HG02852 (cell line): ENCODE results near the gene NANOS2.
"Not testable (repeated sequence)": the region's sequence is repeated elsewhere in the genome, so short reads cannot be mapped to it uniquely, and the experiment has no call there.

Source experiments
- ATAC-seq: cut with Tn5 transposase; IDR thresholded peaks from one replicate; pipeline ENCODE4 v1.9.1; 2021; ENCODE audit warnings: mild to moderate bottlenecking, moderate library complexity; ENCODE audit not compliant: unreplicated experiment

Gene NANOS2

DNA sequence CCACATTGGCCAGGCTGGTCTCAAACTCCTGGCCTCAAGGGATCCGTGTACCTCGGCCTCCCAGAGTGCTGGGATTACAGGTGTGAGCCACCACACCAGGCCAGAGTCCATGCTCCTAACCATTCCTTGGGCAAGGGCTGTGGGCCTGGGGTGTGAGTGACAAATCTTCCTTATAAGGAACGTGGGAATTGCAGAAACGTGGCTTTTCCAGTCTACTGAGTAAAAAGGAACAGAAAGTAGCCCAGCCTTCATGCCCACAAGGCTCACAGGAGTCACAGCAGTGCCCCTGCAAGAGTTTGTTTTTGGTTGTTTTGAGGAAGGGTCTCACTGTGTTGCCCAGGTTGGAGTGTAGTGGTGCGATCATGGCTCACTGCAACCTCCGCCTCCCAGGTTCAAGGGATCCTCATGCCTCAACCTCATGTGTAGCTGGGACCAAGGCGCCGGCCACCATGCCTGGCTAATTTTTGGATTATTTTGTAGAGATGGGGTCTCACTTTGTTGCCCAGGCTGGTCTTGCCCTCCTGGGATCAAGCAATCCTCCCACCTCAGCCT, 17.2 kb downstream of the NANOS2 start:
- ATAC-seq = no peak

DNA sequence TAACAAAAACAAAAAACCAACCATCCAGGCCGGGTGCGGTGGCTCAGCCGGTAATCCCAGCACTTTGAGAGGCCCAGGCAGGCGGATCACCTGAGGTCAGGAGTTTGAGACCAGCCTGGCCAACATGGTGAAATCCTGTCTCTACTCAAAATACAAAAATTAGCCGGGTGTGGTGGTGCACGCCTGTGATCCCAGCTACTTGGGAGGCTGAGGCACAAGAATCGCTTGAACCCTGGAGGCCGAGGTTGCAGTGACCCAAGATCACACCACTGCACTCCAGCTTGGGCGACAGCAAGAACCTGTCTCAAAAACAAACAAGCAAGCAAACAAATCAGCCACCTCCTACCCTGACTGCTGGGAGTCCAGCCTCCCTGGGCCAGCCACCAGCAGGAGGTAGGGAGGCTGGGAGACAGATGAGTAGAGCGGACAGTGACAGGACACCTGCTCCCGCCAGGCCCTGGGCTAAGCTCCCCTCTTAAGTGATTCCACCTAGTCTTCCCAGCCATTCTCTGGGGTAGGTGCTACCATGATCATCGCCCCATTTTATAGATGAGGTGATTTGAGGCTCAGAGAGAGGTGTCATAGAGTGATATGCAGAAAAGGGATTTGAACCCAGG, 18.5 kb downstream of the NANOS2 start:
- not testable (repeated sequence) for ATAC-seq

DNA sequence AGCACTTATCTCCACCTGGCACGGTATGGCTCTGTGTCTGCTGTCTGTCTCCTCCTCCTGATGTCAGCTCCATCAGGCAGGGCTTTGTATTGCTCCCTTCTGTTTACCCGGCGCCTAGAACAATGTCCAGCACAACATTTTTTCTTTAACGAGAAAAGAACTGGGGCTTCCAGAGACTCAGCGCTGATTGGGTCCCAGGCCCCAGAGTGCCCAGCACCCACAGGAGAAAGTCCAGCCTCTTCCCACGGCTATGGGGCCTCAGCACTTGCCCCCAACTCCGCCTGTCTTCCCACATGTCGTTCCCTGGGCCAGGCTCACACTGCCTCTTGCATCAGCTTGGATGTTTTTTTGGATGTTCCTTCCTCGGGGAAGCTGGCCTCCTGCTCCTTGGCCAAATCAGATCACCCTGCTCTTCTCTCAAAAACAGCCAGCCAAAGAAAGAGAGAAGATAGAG, 19.0 kb downstream of the NANOS2 start:
- no peak for ATAC-seq

DNA sequence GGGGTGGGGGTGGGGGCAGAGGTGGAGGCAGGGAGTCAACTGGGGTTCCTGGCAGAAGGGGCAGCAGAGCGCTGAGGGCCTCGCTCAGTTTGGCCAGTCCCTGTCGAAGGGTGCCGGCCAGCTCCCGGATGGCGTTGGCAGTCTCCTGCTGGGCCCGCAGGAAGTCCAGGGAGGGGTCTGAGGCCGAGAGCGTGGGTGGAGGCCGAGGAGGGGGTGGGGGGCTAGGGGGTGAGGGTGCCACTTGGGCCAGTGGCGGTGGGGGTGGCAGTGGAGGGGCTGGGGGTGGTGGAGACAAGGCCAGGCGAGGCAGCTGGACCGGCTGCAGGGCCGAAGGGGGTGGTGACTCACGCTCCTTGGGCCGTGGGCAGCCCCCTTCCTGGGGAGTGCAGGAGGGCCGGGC, 23.7 kb downstream of the NANOS2 start:
- ATAC-seq = no peak

DNA sequence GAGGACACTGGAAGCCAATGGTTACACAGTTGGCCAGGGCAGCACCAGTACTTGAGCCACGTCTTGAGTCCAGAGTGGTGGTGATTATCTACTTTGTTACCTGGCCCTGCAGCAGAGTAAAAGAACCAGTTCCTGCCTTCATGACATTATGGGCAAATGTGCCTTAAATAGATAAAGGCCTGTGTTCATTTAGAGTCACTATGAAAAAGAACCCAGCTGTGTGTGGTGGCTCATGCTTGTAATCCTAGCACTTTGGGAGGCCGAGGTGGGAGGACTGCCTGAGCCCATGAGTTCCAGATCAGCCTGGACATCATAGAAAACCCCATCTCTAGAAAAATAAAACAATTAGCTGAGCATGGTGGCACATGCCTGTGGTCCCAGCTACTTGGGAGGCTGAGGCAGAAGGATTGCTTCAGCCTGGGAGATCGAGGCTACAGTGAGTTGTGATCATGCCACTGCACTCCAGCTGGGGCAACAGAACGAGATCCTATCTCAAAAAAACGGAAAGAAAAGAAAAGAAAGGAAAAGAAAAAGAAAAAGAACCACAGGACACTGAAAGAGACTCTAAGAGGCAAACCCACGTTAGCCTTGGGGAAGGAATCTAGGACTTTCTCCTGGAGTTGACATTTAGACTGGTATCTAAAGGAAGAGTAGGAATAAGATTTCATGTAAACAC, 25.2 kb downstream of the NANOS2 start:
- no peak for ATAC-seq

DNA sequence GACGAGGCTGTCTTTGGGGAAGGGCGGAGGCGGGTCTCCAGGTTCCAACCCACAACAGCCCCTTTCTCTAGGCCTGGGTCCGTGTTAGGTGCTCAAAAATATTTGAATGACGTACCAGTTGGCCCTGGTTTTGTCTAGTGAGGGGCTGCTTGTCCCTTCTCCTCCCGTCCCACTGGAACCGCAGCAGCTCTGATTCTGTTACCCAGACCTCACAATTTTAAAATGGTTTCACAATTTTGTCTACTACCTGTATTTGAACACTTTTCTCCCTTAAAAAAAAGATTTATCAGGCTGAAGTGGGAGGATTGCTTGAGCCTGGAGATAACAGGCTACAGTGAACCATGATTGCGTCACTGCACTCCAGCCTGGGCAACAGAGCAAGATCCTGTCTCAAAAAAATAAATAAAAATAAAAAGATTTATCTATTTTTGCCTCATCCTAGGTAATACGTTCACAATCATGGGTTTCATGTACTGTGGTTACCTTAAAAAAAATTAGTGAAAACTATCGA, 27.3 kb downstream of the NANOS2 start:
- no peak for ATAC-seq

DNA sequence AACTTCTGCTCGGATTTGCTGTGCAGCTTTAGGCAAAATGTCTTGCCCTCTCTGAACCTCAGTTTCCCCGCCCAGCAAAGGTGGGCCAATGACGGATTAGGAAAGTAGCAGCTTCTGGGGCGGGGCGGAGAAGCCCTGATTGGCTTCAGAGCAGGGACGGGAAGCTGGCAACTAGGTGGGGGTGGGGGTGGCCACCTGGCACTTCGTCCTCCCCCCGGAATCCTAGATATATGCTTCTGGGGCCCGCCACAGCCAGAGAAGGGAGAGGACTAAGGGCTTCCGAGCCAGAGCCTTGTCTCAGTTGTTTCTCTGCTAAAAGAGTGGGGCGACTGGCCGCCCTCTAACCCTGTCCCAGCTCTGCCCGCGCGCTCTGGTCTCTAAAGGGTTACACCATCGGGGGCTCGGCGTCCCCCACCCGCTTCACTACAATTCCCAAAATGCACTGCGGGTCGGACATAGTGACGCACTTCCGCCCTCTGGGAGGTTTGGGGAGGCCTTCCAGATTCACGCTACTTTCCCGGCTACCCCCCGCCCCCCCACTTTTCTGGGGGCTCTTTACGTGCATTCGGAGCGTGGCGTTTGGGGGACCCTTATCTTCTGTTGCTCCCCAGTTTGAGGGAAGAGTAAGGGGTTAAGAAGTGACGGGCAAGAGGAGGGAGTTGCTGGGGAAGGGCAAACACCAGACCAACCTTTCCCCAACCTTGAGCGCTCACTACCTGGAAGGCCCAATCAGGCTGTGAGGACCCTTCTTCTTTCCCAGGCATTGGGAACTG, 28.0 kb downstream of the NANOS2 start:
- peak; percentile 47 for ATAC-seq

DNA sequence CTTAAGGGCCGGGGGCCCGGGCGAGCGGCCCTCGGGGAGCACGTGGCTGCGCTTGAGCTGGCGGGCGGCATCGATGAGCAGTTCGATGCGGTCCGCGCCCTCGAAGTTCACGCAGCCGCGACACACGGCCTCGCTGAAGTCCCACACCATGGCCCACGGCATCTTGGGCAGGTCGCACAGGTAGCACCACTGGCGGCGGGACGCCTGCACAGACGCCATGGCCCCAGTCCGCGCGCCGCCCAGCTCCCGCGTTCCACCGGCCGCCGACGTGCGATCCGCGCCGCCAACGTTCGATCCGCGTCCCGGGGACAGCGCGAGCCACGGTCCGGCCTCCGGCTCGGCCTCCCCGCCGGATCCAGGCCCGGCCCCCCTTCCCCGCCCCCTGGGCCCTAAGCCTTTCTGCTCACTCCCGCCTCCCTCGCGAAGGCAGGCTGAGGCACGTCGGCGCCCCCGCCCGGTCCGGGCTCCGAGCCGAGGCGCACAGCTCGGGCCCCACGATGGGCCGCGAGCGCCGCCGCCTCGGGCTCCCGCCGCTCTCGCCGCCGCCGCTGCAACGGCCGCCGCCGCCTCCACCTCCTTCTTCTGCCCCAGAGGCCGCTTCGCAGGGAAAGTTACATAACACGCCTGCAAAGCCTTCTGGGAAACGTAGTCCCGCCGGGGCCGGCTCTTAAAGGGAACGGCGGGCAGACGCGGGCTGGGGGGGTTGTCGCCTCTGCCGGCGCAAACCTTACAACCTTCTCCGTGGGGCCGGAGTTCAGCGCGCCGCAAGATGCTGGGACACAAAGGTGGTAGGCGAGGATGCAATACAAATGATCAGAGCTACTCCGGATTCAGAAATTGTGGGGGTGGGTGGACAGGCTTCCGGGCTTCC, 28.8 kb downstream of the NANOS2 start, which contains the start of gene IRF2BP1:
Gene IRF2BP1, minus strand, starts transcription at position 586 of the 871 bp plus-strand sequence. Its CDS starts 367 bp downstream, at position 219.
- ATAC-seq = peak; percentile 54

DNA sequence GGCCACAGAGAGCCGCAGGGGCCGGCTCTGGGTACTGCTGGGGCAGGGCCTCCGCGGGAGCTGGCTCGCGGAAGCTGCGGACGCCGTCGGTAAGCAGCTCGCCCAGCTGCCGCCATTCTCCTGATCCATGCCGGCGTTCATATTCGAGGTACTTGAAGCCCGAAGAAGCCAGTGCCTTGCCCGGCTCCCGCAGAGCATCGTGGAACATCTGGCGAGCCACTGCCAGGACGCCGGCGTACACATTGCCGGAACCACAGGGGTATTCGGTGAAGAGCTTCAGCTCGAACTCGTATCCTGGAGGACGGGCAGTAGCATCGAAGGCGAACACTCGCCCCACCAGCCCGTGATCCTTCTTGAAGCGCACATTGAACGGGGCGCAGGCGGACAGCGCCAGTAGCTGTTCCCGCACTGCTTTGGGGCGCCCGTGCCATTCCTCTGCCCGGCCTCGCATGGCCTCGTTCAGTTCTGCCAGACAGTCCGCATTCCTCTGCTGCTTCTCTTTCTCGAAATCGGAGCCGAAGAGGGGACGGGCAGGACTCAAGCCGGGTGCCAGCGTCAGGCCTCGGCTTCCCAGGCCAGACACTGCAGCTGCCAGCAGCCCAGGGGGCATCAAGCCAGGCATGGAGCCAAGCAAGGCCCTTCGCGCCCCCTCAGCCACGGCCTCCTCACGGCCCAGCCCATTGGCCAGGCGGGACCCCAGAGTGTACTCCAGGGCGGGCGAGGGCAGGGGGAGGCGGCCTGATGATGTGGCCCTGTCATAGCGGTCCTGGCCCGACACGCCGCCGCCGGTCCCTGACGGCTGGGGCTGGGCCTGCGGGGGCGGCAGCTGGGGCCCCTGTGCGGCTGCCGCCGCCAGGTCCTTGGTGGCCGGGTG, 29.7 kb downstream of the NANOS2 start:
- ATAC-seq = no peak

DNA sequence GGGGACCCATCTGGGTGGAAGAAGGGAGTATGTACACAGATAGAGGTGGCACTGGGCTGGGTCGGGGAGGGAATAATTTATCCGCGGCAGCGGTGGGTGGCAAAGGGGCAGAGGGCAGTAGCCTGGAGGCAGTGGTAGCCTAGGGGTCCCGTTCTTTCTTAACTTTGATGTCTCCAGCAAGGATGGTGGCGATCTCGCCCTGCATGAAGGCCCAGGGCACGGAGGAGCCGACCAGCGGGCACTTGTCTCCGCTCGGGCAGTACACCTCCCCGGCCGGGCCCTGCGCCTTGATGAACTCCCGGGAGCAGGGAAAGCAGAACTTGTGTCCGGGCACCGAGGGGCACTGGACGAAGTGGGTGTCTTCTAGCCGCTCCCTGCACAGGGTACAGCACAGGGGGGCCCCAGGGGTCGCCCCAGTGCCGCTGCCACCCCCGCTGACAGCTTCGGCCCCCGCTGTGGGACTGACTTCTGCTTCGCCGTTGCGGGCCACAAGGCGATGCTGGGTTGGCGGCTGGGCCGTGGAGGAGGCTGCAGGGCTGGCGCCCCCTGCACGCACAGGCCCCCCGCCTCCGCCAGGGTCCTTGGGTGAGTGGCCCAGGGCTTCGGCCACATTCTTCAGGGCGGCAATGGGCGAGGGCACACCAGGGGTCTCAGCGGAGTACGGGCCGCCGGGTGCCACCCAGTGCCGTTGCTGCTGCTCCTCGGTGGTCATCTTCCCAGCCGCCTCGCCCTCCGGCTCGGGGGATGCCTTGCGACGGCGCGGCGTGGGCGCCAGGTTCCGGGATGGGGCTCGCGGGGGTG, 30.5 kb downstream of the NANOS2 start:
- no peak for ATAC-seq

DNA sequence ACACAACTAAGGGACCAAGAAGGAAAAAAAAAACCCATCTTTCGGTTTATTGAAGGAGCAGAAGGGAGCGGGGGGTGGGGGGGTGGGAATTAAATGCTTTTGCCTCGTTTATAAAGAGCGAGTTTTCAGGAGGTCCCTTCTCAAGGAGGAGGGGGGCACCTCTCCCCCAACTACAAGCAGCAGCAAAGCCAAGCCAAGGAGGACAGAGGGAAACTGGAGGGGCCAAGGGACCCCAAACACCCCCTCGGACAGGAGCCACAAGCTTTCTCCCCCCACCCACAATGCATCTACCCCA, 31.0 kb downstream of the NANOS2 start:
- ATAC-seq = no peak

DNA sequence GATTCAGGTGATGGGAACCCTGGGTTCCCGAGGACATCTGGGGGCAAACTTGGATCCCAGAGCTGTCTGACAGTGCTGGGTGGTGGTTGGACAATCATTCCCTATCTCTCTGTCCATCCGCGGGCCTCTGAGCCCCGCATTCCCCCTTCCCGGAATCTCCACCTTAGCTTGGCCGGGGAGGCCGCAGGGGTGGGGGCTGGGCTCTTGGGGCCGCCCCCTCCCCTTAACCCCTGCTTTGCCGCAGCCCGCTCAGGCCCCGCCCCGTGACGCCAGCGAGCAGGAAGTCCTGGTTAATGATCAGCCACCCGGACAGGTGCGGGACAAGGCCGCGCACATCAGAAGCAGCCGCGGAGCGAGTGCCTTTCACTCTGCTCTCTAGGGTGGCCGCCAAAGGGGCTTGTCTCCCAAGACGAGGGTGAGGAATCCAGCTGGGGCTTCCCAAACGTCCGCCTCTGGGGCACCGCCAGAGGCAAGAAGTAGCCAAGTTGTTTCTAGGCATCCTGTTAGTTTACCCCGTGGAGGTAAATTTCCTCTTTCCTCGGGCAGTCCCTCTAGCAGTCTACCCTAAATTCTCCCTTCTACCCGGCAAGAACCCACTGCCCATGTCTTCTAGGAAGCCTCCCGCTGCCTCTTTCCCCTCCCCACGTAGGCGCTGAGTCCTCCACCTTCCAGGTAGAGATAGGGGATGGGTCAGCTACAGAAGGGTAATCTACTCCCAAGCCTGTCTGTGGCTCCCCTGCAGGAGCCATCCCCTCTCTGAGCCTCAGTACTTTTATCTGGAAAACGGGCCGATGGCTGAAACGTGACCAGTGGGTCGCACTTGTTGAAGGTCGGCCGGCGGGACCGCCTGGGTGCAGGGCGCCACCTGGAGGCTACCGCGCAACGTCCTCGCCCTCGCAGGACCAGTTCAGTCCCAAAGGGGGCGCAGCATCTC, 31.7 kb downstream of the NANOS2 start:
- ATAC-seq = no peak

DNA sequence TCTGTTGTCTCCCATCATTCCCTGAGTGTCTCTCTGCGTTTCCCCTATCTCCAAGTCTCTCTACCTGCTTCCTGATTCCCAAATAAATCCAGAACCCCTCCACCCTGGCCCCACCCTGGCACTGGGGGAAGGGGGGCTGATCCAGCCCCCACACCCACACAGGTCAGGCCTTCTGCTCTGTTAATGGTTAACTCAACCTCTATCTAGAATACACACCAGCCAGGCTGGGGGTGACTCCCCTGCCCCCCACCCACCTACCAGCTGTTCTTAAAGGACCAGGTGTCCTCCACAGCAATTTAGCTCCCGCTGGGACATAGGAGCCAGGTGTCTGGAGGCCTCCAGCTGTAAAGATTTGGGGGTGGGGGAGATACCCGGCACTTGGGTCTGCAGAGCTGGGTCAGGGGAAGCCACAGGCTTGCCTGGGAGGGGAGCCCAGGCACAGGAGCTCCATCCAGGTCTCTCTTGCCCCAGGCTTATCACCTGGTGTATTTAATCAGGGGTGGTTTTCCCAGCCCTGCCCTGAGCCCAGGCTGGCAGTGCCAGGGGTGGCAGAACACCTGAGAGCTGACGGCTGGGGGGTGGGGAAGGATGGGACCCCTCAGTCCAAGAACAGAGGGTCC, 32.6 kb downstream of the NANOS2 start:
- no peak for ATAC-seq

DNA sequence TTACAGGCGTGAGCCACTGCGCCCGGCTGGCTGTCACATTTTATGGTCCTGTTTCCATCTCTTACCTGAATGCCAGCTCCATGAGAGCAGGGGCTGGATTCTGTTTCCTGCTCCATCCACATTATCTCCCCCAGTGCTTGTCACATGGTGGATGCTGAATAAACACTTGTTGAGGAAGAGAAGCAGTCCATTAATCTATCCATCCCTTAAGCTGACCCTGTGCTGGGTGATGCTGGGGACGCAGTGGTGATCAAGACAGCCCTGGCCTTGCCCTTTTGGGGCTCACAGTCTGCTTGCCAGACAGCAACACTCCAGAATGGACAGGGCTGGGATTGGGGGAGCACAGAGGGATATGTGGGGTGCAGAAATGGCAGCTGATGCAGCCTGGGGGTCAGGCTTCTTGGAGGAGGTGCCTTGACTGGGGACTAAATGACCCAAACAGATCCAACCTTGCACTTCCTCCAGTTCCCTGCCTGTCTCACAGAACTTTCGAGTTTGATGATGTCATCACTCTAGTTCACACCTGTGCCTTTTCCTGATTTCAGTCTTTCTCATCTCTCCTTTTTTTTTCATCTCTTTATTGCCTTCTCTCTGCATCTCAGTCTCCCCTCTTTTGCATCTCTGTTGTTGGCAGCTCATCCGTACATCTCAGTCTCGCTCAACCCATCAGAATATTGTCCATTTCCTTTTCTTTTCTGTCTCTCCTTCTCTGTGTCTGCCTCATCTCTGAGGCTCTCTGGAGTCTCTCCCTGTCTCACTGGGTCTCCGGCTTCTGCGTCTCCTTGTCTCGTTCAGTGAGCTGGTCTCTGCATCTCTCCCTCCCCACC, 33.3 kb downstream of the NANOS2 start:
- ATAC-seq = no peak

DNA sequence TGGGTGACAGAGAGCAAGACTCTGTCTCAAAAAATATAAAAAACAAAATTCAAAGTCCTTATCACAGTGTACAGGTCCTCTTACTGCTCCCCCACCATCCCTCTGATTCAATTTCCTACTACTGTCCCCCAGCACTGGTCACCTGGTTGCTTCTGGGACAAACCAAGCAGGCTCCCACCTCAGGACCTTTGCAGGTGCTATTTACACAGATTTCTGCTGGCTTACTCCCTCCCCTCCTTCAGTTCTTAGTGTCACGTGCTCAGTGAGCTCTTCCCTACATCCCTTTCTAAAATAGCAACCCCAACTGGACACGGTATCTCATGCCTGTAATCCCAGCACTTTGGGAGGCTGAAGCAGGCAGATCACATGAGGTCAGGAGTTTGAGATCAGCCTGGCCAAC, 34.6 kb downstream of the NANOS2 start:
- no peak for ATAC-seq

DNA sequence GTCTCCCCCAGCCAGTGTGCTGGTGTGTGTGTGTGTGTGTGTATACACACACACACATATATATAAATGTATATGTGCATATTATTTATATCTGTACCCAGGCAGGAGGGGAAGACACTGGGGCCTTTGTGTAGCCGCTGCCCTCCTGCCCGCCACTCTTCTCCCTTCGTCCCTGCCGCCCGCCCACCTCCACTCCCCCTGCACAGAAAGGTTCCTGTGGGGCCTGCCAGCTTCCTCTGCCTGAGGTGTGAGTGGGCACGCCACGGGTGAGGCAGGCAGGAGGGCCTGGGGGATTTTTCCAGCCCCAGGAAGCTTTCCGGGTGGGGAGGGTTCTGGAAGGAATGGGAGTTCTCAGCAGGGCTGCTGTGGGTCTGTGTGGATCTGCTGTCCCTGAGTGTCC, 35.5 kb downstream of the NANOS2 start:
- no peak for ATAC-seq
